Stomach (tissue), 9 donors: ENCODE measurements around the gene WNT9A. TPM values are rescaled to one million over a fixed set of nuclear protein-coding genes. Genes with fewer than 3 reads are reported as not detected.
A peak's percentile ranks its signal among the peaks of the same experiment; 100 is the strongest.

ENCODE experiments used
- DNase-seq, 2 donors: peaks; one replicate each; pipeline versions ENCODE4 v3.0.0 to v3.0.0-alpha.2; 2013 to 2019
- H3K27ac ChIP-seq, 5 donors: fragments of 200-600 bp in 4 of 5; sonication (generic) in 4 of 5; one replicate each; pipeline ENCODE4 v1.5.1; 2013 to 2019; ENCODE audit warnings: mild to moderate bottlenecking in 1 of 5, moderate library complexity in 1 of 5
- H3K27me3 ChIP-seq, 3 donors: fragments of 200-600 bp; sonication (generic); one replicate each; pipeline ENCODE4 v1.5.1; 2017 to 2019; ENCODE audit warnings: mixed run types in 1 of 3
- H3K36me3 ChIP-seq, 4 donors: fragments of 200-600 bp; sonication (generic); 1 replicate in 3 of 4; 2 replicates in 1 of 4; pipeline ENCODE4 v1.5.1; 2016 to 2019
- H3K4me1 ChIP-seq, 4 donors: fragments of 200-600 bp; sonication (generic); one replicate each; pipeline ENCODE4 v1.5.1; 2016 to 2019
- H3K4me3 ChIP-seq, 4 donors: fragments of 200-600 bp; sonication (generic) in 3 of 4; one replicate each; pipeline ENCODE4 v1.5.1; 2016 to 2019; ENCODE audit warnings: mild to moderate bottlenecking in 1 of 4
- H3K9me3 ChIP-seq, 4 donors: fragments of 200-600 bp; sonication (generic); one replicate each; pipeline ENCODE4 v1.5.1; 2016 to 2019
- CTCF ChIP-seq, 7 experiments: fragments of 450-650 bp in 4 of 7; fragments of 200-600 bp in 3 of 7; sonication (generic) in 3 of 7; IDR thresholded peaks; one replicate each; pipeline ENCODE4 v1.5.1; 2016 to 2019; ENCODE audit warnings: antibody characterized with exemption in 7 of 7, control low read depth in 2 of 7, mild to moderate bottlenecking in 1 of 7
- EP300 ChIP-seq: sonication (generic); formaldehyde crosslinking; IDR thresholded peaks from one replicate; pipeline ENCODE4 v1.6.1; 2017; ENCODE audit warnings: antibody characterized with exemption
- POLR2A ChIP-seq, 4 donors: fragments of 450-650 bp; IDR thresholded peaks; one replicate each; pipeline ENCODE4 v1.6.1; 2016; ENCODE audit warnings: antibody characterized with exemption in 4 of 4, control low read depth in 2 of 4, mild to moderate bottlenecking in 1 of 4, moderate library complexity in 1 of 4
- POLR2AphosphoS5 ChIP-seq, 3 donors: sonication (generic); formaldehyde crosslinking; IDR thresholded peaks; one replicate each; pipeline ENCODE4 v1.6.1; 2016; ENCODE audit warnings: antibody characterized with exemption in 3 of 3
- WGBS, 5 donors: extraction: QIAGEN DNeasy Blood & Tissue Kit in 3 of 5; methylation state at CpG; one replicate each; pipeline versions ENCODE4 v1.1.5 to v1.1.7; 2013 to 2018; 5-methylcytosine and 5-hydroxymethylcytosine counted together
- intact Hi-C: fragments of 100-400 bp; cut with DNase I; formaldehyde crosslinking; loops from one replicate; pipeline ENCODE4 v1.15.1; 2023; ENCODE audit warnings: low total_unique reads
- polyA plus RNA-seq, 3 donors: library from polyadenylated mRNA; stranded (reverse); fragments of 200-250 nt; gene quantifications; one replicate each; pipeline ENCODE4 v1.2.3, GENCODE V29; 2013
- total RNA-seq, 5 donors: library from RNA; depleted of rRNA; stranded (reverse); fragments of >200 nt; gene quantifications; one replicate each; pipeline versions ENCODE4 v1.1.0 to v1.2.3, GENCODE V29; 2014 to 2016
- donor health status: healthy with polysubstance abuse.
- donor health status: Bipolar disorder and iron deficiency.
- donor health status: healthy.

The WNT9A gene
- total and polyA plus RNA-seq, 8 donors, result 1.1 to 22.2 (median 3.0) TPM

- no peak for DNase-seq
- Histone ChIP-seq H3K9me3 (no peaks in the 10 kb centered on the region), H3K36me3 (no peaks in the 10 kb centered on the region), H3K27me3 (no peaks in the 10 kb centered on the region), H3K27ac (no peak overlapping the region), H3K4me3 (no peak overlapping the region), H3K4me1 (no peaks in the 10 kb centered on the region)
- TF ChIP-seq CTCF (IDR thresholded peaks at IDR 0.05) (no peak), POLR2AphosphoS5 (IDR thresholded peaks at IDR 0.05) (no peak), EP300 (no peak), POLR2A (IDR thresholded peaks at IDR 0.05) (no peak)
- intact Hi-C loops, result no loop called here
- WGBS, 5 donors, result 80 to 84% (median 82%) methylated on average over 13 to 18 of the region's 18 CpGs
These were observed 47.8 kb downstream of the WNT9A start for GRCh38 chr1:227899820-227900449.

GRCh38 chr1:227899141-227899819, 48.5 kb downstream of the WNT9A start:
- H3K27ac ChIP-seq, result no peak overlapping the region

GRCh38 chr1:227898502-227899140, 49.1 kb downstream of the WNT9A start:
- Histone ChIP-seq H3K4me1 (no peaks in the 10 kb centered on the region), H3K27ac (no peak overlapping the region), H3K27me3 (no peaks in the 10 kb centered on the region), H3K4me3 (no peak overlapping the region), H3K36me3 (no peaks in the 10 kb centered on the region), H3K9me3 (no peaks in the 10 kb centered on the region)
- TF ChIP-seq POLR2AphosphoS5 (IDR thresholded peaks at IDR 0.05), result no peak
- no peak for TF ChIP-seq CTCF (IDR thresholded peaks at IDR 0.05)
- no peak for TF ChIP-seq POLR2A (IDR thresholded peaks at IDR 0.05)
- no peak for TF ChIP-seq EP300
- 69 to 72% (median 71%) methylated on average over 12 of the region's 12 CpGs for WGBS, 5 donors
- intact Hi-C loops, result no loop called here
- no peak for DNase-seq

More at GRCh38 chr1:227899141-227899819, 48.5 kb downstream of the WNT9A start:
- H3K27me3 ChIP-seq, result no peaks in the 10 kb centered on the region
- 62 to 66% (median 65%) methylated on average over 9 to 12 of the region's 12 CpGs for WGBS, 5 donors
- H3K9me3 ChIP-seq, result no peaks in the 10 kb centered on the region
- no peaks in the 10 kb centered on the region for H3K36me3 ChIP-seq
- intact Hi-C loops, result no loop called here
- TF ChIP-seq EP300, result no peak
- TF ChIP-seq POLR2A (IDR thresholded peaks at IDR 0.05), result no peak
- no peak for TF ChIP-seq POLR2AphosphoS5 (IDR thresholded peaks at IDR 0.05)
- no peak for TF ChIP-seq CTCF (IDR thresholded peaks at IDR 0.05)
- DNase-seq, result no peak
- H3K4me1 ChIP-seq, result no peaks in the 10 kb centered on the region
- H3K4me3 ChIP-seq, result no peak overlapping the region

- WGBS, 5 donors, result 78 to 89% (median 82%) methylated on average over 6 of the region's 6 CpGs
- Histone ChIP-seq H3K9me3 (no peaks in the 10 kb centered on the region), H3K27me3 (no peaks in the 10 kb centered on the region), H3K27ac (no peak overlapping the region), H3K4me3 (no peak overlapping the region), H3K4me1 (no peaks in the 10 kb centered on the region), H3K36me3 (no peaks in the 10 kb centered on the region)
- no peak for TF ChIP-seq EP300
- TF ChIP-seq POLR2A (IDR thresholded peaks at IDR 0.05), result no peak
- no peak for TF ChIP-seq CTCF (IDR thresholded peaks at IDR 0.05)
- TF ChIP-seq POLR2AphosphoS5 (IDR thresholded peaks at IDR 0.05), result no peak
- DNase-seq, result peak in 1 of 2 donors; percentile 23
- intact Hi-C loops, result no loop called here
These were observed 49.9 kb downstream of the WNT9A start for GRCh38 chr1:227897704-227898438.
